Upper lobe of left lung (tissue), 4 donors: Measurements from ENCODE around the gene CHST1.

Source experiments
- CTCF ChIP-seq, 6 experiments: fragments of 450-650 bp in 4 of 6; fragments of 200-600 bp in 2 of 6; sonication (generic) in 2 of 6; IDR thresholded peaks; one replicate each; pipeline ENCODE4 v1.5.1; 2016 to 2019; ENCODE audit warnings: antibody characterized with exemption in 6 of 6
- POLR2A ChIP-seq, 4 donors: fragments of 450-650 bp; IDR thresholded peaks; one replicate each; pipeline ENCODE4 v1.5.1; 2016 to 2017; ENCODE audit warnings: antibody characterized with exemption in 4 of 4, mild to moderate bottlenecking in 2 of 4
- POLR2AphosphoS5 ChIP-seq, 2 donors: sonication (generic); formaldehyde crosslinking; IDR thresholded peaks; one replicate each; pipeline ENCODE4 v1.5.1; 2017; ENCODE audit warnings: antibody characterized with exemption in 2 of 2

GRCh38 chr11:45653277-45653676, 12.1 kb downstream of the CHST1 start:
- TF ChIP-seq CTCF (IDR thresholded peaks at IDR 0.05) (no peak), POLR2AphosphoS5 (IDR thresholded peaks at IDR 0.05) (no peak), POLR2A (IDR thresholded peaks at IDR 0.05) (no peak)
